GM10248 (cell line): Measurements from ENCODE around the gene HS3ST5.

Experiments used
- CTCF ChIA-PET: fragments of 300-600 bp; sonication (Branson Sonifier 250); formaldehyde crosslinking; extraction: SDS; loops from one replicate; lab custom pipeline; 2021; ENCODE audit warnings: antibody characterized with exemption; lab: Yijun Ruan, JAX
- POLR2A ChIA-PET: fragments of 350-650 bp; sonication (Branson Sonifier 250); formaldehyde crosslinking; extraction: SDS; loops from one replicate; lab custom pipeline; 2020; ENCODE audit warnings: antibody characterized with exemption; lab: Yijun Ruan, JAX
- DNase-seq: peaks from one replicate; pipeline ENCODE4 v3.0.0; 2012; ENCODE audit errors: extremely low spot score
- TF ChIP-seq, protein P1 (sequence below): IDR thresholded peaks from 2 replicates; pipeline ENCODE4 v1.5.1; 2012; ENCODE audit warnings: mild to moderate bottlenecking, low read depth; ENCODE audit errors: extremely low read depth, missing control alignments, control extremely low read depth

The HS3ST5 gene

DNA sequence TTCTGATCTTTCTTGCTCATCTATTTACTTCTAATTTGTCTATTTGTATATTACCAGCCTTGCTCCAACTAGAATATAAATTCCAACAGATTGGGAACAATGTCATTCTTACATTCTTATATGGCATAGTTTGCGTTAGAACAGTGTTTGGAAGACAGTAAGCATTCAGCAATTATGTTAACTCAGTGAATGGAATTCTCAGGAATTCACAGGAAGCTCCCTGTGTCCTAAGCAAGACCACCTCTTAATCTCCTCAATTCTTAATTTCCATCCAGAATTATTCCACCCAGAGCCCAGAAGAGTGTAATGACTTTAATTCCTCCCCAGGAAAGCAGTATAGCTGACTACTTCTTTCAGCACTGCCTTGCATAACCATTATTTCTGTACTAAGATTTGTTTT is 18.2 kb upstream of the HS3ST5 start:
- ChIA-PET POLR2A (no interaction called here), CTCF (interaction anchor here (0.7 to 1.4 kb wide), 2 partner anchors 12 to 16 kb away, joined by 3 to 4 read pairs; no protein-coding TSS in a partner anchor)
- TF ChIP-seq, protein P1, sequence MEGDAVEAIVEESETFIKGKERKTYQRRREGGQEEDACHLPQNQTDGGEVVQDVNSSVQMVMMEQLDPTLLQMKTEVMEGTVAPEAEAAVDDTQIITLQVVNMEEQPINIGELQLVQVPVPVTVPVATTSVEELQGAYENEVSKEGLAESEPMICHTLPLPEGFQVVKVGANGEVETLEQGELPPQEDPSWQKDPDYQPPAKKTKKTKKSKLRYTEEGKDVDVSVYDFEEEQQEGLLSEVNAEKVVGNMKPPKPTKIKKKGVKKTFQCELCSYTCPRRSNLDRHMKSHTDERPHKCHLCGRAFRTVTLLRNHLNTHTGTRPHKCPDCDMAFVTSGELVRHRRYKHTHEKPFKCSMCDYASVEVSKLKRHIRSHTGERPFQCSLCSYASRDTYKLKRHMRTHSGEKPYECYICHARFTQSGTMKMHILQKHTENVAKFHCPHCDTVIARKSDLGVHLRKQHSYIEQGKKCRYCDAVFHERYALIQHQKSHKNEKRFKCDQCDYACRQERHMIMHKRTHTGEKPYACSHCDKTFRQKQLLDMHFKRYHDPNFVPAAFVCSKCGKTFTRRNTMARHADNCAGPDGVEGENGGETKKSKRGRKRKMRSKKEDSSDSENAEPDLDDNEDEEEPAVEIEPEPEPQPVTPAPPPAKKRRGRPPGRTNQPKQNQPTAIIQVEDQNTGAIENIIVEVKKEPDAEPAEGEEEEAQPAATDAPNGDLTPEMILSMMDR: no peak
- no peak for DNase-seq

DNA sequence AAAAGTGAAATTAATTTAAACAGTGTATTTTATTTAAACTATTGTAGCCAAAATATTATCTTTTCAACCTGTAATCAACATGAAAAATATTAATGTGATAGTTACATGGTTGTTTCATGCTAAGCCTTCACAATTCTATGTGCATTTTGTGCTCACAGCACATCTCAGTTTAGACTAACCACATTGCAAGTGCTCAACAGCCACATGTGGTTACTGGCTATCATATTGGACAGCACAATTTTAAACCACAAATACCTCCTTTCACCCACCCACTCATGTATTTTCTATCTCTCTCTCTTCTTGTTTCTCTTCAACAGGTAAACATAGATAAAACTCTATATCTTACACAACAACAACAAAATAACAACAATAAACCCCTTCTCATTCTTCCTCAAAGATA is 12.5 kb upstream of the HS3ST5 start:
- TF ChIP-seq, protein P1: no peak
- ChIA-PET POLR2A (no interaction called here), CTCF (interaction anchor here (1.0 kb wide), 1 partner anchor 18 kb away, joined by 3 read pairs; no protein-coding TSS in a partner anchor)
- DNase-seq: no peak

DNA sequence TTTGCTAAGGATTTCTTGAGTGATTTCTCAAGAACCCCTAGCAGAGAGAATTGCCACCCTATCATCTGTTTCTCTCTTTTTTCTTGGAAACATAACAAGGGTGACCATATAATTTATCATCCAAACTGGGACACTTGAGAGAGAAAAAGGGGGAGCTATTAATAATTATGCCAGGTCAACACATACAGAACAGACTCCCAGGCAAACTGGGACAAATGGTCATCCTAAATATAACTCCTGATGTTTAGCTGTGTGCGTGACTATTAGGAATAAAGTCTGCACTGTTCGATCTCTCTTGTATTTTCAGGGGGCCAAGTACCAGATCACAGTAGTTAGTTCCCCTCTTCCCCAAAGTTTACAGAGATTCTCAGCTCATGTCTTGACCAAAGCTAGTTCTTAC is 11.7 kb upstream of the HS3ST5 start:
- CTCF ChIA-PET: interaction anchor here (1.0 kb wide), 1 partner anchor 17 kb away, joined by 3 read pairs; no protein-coding TSS in a partner anchor
- POLR2A ChIA-PET: no interaction called here
- TF ChIP-seq, protein P1: no peak
- no peak for DNase-seq

DNA sequence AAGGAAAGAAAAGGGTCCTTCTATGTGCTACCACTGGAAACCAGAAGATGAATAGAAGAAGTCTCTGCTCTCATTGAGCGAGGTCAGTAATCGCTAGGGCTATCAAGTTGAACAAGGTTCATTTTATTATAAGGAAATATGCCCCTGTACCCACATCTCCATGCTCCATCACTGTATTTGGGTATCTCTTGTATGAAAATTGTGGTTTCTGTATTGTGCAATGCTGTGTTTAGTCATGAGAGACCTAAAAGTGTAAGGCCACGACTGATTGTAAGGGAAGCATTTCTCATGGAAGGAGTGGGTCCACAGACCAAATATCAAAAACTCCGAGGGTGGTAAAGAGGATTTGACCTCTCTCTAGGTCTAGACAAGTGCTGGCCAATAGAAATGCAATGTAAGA is 3.6 kb upstream of the HS3ST5 start:
- TF ChIP-seq, protein P1: no peak
- POLR2A ChIA-PET: no interaction called here
- DNase-seq: no peak
- CTCF ChIA-PET: no interaction called here

DNA sequence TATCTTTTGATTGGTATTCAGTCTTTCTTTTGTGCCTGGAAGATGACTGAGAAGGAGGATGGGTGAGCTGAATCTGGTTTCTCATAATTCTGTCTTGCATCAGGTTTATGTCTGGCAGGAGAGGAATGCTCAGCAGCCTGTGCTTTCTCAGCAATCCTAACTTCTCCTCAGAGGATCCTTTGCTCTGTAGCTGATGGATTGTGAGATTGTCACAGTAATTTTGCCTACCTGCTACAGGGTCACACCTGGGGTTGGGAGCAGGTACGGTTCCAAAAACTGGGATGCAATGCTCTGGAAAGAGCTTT is 2.1 kb upstream of the HS3ST5 start:
- TF ChIP-seq, protein P1: no peak
- POLR2A ChIA-PET: no interaction called here
- DNase-seq: no peak
- CTCF ChIA-PET: interaction anchor here (1.4 to 1.9 kb wide), 2 partner anchors 16 to 17 kb away, joined by 4 read pairs; no protein-coding TSS in a partner anchor

DNA sequence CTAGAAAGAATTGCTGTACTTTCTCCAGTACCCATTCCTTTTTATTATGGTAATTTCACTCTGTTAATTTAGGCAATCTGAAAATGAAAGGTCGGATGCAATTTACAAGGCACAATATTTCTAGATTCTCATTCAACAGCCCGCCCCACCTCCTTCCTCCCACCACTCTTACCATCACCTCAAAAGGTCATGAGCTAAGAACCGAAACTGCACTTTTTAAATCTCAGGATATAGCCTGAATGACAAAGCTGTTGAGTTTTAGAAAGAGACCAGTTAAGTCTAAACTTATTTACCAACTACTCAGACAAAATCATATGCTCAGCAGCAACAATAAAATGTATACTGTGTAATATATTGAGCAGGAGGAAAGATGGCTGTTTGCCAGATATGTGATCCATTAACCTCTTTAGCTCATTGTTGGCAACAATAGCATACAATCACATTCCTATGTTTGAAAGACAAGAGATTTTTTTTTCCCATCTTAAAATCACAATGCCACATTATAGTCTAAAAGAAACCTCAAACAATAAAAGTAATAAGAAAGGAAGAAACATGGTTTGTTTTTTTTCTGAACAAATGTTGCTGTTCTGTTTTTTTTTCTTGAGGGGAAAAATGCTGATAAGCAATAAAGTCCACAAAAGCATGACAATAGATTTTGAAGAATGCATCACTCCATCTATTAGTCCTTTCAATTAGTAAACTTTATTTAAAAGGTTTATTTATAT is 1.6 kb upstream of the HS3ST5 start:
- ChIA-PET CTCF (interaction anchor here (1.3 to 1.9 kb wide), 3 partner anchors 16 to 30 kb away, joined by 4 read pairs; no protein-coding TSS in a partner anchor), POLR2A (no interaction called here)
- DNase-seq: no peak
- TF ChIP-seq, protein P1: no peak
